ENCODE results near the gene KRI1. TPM values are rescaled to one million over a fixed set of nuclear protein-coding genes. Genes with fewer than 3 reads are reported as not detected.

KRI1 gene
- total and polyA plus RNA-seq, 2 donors (not counting 3 experiments of a cell fraction or from before 2014, with no cell fraction given) = 6.7 to 25.7 TPM

DNA sequence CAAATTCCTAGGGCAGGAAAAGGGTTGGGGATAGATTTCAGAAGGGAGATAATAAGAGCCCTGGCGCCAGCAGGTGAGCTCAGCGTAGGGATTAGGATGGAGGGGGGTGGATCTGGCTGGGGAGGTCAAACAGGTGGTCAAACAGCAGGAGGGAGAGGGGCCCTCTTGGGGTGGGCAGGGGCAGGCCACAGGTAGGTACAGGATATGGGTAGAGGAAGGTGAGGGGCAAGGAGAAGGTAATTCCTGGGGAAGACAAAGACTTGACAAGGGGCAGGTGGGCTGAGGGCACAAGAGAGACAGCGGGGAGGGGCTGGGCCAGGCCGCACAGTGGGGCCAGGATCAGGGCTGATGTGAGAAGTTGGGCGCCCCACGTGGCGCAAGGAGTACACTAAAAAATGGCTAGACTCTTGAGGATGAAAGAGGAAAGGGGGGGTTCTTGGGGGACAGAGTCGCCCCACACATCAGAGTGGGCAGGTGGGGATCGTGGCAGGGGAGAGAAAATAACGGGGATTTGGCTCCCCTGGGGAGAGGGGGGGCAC lies 713 bp downstream of the KRI1 start:
- Histone ChIP-seq H3K27ac (ENCODE audit: insufficient read depth, low read depth, low read length) (peak overlapping the region; percentile 64), H3K4me1 (ENCODE audit: control insufficient read depth, extremely low read depth, insufficient read depth, low read length) (peaks cover 27% of the 10 kb centered on the region), H3K27me3 (ENCODE audit: control insufficient read depth in 2 of 2, insufficient read depth in 2 of 2, low read length in 2 of 2) (no peaks in the 10 kb centered on the region), H3K4me3 (replicated peaks in 1 of 3; ENCODE audit: insufficient read depth in 1 of 3, low read depth in 1 of 3, low read length in 3 of 3) (peak overlapping the region; percentile 75 to 99 (median 78)), H2AFZ (ENCODE audit: low read depth, low read length) (peak overlapping the region; percentile 96), H4K20me1 (replicated peaks; ENCODE audit: control insufficient read depth, extremely low read depth, insufficient read depth, low read length) (no peaks in the 10 kb centered on the region), H3K79me2 (ENCODE audit: control insufficient read depth, insufficient read depth, low read length) (peaks cover 10% of the 10 kb centered on the region), H3K9me3 (replicated peaks; ENCODE audit: control insufficient read depth, insufficient read depth, low read length) (no peaks in the 10 kb centered on the region), H3K4me2 (ENCODE audit: insufficient read depth, low read length) (peak overlapping the region; percentile 74), H3K9ac (replicated peaks; ENCODE audit: extremely low read depth, insufficient read depth, low read length) (peak overlapping the region; percentile 89), H3K9me1 (replicated peaks; ENCODE audit: control insufficient read depth, extremely low read depth, insufficient read depth, low read length) (no peaks in the 10 kb centered on the region), H3K36me3 (ENCODE audit: control insufficient read depth in 2 of 2, extremely low read depth in 1 of 2, insufficient read depth in 2 of 2, low read length in 2 of 2) (no peaks in the 10 kb centered on the region)
- ChIA-PET CTCF (interaction anchor here (0.6 to 1.0 kb wide), 3 partner anchors 16 to 81 kb away, joined by 3 to 4 read pairs (median 3); no protein-coding TSS in a partner anchor), POLR2A (interaction anchor here (0.8 kb wide), 1 partner anchor 87 kb away, joined by 3 read pairs; no protein-coding TSS in a partner anchor)
- dilution Hi-C loops (cut with MboI; ENCODE audit: extremely low pct_ligation_motif_present, low sequenced_read_pairs) = no loop called here
- DNase-seq (ENCODE audit: low read depth, low spot score) = peak; percentile 26
- intact Hi-C loops (cut with micrococcal nuclease) = loop anchor here (5.0 kb wide), 1 partner anchor 148 kb away; no protein-coding TSS in a partner anchor
- FAIRE-seq = no peak
- BruUV-seq (replicated peaks) = no TSS peak
- TF ChIP-seq MYC (IDR thresholded peaks at IDR 0.05; ENCODE audit: low read depth, low read length) = no peak
- TF ChIP-seq CTCF (IDR thresholded peaks at IDR 0.05; ENCODE audit: extremely low read depth in 1 of 2, insufficient read depth in 1 of 2, low read depth in 1 of 2, low read length in 2 of 2) = peak in 1 of 2 donors; percentile 43

DNA sequence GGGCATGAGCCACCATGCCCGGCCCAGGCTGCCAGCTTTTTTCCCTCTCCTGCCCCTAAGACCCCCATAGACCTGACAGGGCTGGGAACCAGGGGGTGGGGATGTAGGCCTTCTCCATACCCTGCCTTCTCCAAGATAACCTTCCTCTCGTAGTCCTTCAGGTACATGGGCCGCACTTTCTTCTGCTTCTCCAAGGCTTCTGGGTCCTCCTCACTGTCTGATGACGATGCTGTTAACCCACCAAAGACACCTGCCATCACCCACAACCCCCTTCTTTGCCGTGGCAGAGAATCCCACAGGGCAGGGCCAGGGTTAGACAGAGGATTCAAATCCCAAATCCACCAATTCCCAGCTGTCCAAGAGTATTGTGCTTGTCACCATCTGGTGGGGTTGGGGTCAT lies 3.2 kb downstream of the KRI1 start:
- CTCF ChIA-PET = interaction anchor here (1.1 kb wide), 1 partner anchor 79 kb away, joined by 4 read pairs; no protein-coding TSS in a partner anchor
- TF ChIP-seq, protein P1, sequence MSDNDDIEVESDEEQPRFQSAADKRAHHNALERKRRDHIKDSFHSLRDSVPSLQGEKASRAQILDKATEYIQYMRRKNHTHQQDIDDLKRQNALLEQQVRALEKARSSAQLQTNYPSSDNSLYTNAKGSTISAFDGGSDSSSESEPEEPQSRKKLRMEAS (IDR thresholded peaks at IDR 0.05; ENCODE audit: insufficient read depth, insufficient read length) = no peak
- TF ChIP-seq POLR2AphosphoS5 (IDR thresholded peaks at IDR 0.05; ENCODE audit: insufficient read depth, low read depth, low read length) (no peak), FOS (IDR thresholded peaks at IDR 0.05; ENCODE audit: borderline replicate concordance, insufficient read depth, low read length) (no peak), MYC (IDR thresholded peaks at IDR 0.05; ENCODE audit: low read depth, low read length) (no peak), POLR2A (IDR thresholded peaks at IDR 0.05; ENCODE audit: low read depth, low read length) (no peak), GATA2 (IDR thresholded peaks at IDR 0.05; ENCODE audit: insufficient read depth, insufficient read length, low read depth, low read length) (no peak), EZH2 (IDR thresholded peaks at IDR 0.05; ENCODE audit: borderline replicate concordance, low read depth, low read length, severe bottlenecking) (no peak), JUN (IDR thresholded peaks at IDR 0.05; ENCODE audit: borderline replicate concordance, insufficient read depth, insufficient read length, low read depth) (no peak), CTCF (IDR thresholded peaks at IDR 0.05; ENCODE audit: extremely low read depth in 1 of 2, insufficient read depth in 1 of 2, low read depth in 1 of 2, low read length in 2 of 2) (no peak)
- no peak for DNase-seq (ENCODE audit: low read depth, low spot score)
- no peaks in the 10 kb centered on the region for H3K27me3 ChIP-seq (ENCODE audit: control insufficient read depth in 2 of 2, insufficient read depth in 2 of 2, low read length in 2 of 2)
- H3K36me3 ChIP-seq (ENCODE audit: control insufficient read depth in 2 of 2, extremely low read depth in 1 of 2, insufficient read depth in 2 of 2, low read length in 2 of 2) = peaks cover 0 to 3% of the 10 kb centered on the region in 2 experiments
- dilution Hi-C loops (cut with MboI; ENCODE audit: extremely low pct_ligation_motif_present, low sequenced_read_pairs) = no loop called here
- no TSS peak for BruUV-seq (replicated peaks)
- intact Hi-C loops (cut with micrococcal nuclease) = no loop called here
- no peaks in the 10 kb centered on the region for H4K20me1 ChIP-seq (replicated peaks; ENCODE audit: control insufficient read depth, extremely low read depth, insufficient read depth, low read length)
- no peak overlapping the region for H3K9ac ChIP-seq (replicated peaks; ENCODE audit: extremely low read depth, insufficient read depth, low read length)
- H3K79me2 ChIP-seq (ENCODE audit: control insufficient read depth, insufficient read depth, low read length) = peaks cover 10% of the 10 kb centered on the region
- no peak overlapping the region for H2AFZ ChIP-seq (ENCODE audit: low read depth, low read length)
- FAIRE-seq = no peak
- no peak overlapping the region for H3K4me2 ChIP-seq (ENCODE audit: insufficient read depth, low read length)
- POLR2A ChIA-PET = no interaction called here
- H3K4me3 ChIP-seq (replicated peaks in 1 of 3; ENCODE audit: insufficient read depth in 1 of 3, low read depth in 1 of 3, low read length in 3 of 3) = no peak overlapping the region
- H3K9me1 ChIP-seq (replicated peaks; ENCODE audit: control insufficient read depth, extremely low read depth, insufficient read depth, low read length) = no peaks in the 10 kb centered on the region
- H3K27ac ChIP-seq (ENCODE audit: insufficient read depth, low read depth, low read length) = no peak overlapping the region
- H3K9me3 ChIP-seq (replicated peaks; ENCODE audit: control insufficient read depth, insufficient read depth, low read length) = no peaks in the 10 kb centered on the region
- peaks cover 15% of the 10 kb centered on the region for H3K4me1 ChIP-seq (ENCODE audit: control insufficient read depth, extremely low read depth, insufficient read depth, low read length)
